Rectal smooth muscle tissue (tissue), 1 donor: ENCODE results near the gene BET1L.
A peak's percentile ranks its signal among the peaks of the same experiment; 100 is the strongest.

Source experiments
- H3K27ac ChIP-seq: one replicate; pipeline ENCODE4 v1.7.0; 2013; ENCODE audit warnings: low read depth, low read length, inconsistent platforms
- H3K27me3 ChIP-seq: one replicate; pipeline ENCODE4 v1.7.0; 2013; ENCODE audit warnings: low read length; ENCODE audit not compliant: control insufficient read depth, insufficient read depth
- H3K36me3 ChIP-seq: one replicate; pipeline ENCODE4 v1.7.0; 2013; ENCODE audit warnings: low read length; ENCODE audit not compliant: control insufficient read depth, insufficient read depth
- H3K4me1 ChIP-seq: one replicate; pipeline ENCODE4 v1.7.0; 2013; ENCODE audit warnings: low read length; ENCODE audit not compliant: control insufficient read depth, insufficient read depth
- H3K4me3 ChIP-seq: one replicate; pipeline ENCODE4 v1.7.0; 2013; ENCODE audit warnings: low read length
- H3K9ac ChIP-seq: one replicate; pipeline ENCODE4 v1.7.0; 2013; ENCODE audit warnings: low read length

Gene BET1L, protein sequence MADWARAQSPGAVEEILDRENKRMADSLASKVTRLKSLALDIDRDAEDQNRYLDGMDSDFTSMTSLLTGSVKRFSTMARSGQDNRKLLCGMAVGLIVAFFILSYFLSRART

DNA sequence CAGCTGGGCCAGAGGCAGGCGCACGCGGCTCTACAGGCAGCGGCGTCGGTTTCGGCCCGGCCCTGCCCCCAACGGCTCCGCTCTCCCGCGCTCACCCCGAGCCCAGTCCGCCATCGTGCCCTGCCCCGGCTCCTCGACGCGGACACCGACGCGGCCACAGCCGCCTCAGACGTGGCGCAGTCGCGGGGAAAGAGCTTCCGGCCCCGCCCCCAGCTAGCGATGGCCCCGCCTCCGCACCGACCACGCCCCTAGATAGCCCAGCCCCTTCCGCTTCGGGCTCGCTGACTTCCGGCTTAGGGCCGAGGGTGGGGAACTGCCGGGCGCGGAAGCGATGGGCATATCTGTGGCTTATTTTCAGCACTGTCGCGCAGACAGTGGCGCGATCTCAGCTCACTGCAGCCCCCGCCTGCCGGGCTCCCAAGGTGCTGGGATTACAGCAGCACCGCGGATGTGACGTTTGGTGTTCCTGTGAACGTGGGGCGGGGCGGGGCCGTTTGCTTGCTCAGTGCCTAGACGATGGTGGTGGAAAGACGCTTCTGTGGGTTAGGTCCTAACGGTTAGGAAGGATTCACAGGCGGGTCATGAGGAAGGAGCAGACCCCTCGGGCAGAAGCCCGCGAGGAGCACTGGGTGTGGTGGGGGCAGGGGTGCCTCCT is at the start of gene BET1L, which contains the start of gene RIC8A:
BET1L (minus strand) TSS at position 192 of the 655 bp plus-strand sequence; CDS start at position 114, 78 bp downstream.
RIC8A (plus strand) TSS at position 501 of the 655 bp plus-strand sequence. CDS start 1,147 bp downstream, outside the sequence.
- H3K4me1 ChIP-seq: peaks cover 23% of the 10 kb centered on the region
- peak within 1 kb of the TSS; percentile 99 for H3K27ac ChIP-seq
- H3K36me3 ChIP-seq: peaks cover 51% of the 10 kb centered on the region

DNA sequence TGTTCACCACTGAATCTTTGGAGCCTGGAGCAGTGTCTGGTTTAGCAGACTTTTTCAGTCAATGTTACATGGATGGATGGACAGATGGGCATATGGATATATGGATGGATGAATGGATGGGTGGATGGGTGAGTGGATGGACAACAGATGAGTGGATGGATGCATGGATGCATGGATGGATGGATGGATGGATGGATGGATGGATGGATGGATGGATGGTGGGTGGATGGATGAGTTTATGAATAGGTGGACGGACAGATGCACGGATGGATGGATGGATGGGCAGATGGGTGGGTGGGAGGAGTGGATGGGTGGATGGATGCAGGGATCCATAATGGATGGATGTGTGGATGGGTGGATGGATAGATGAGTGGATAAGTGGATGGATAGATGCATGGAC is 48.6 kb upstream of the BET1L start:
- Histone ChIP-seq H3K27me3 (no peaks in the 10 kb centered on the region), H3K36me3 (peaks cover 8% of the 10 kb centered on the region), H3K4me1 (no peaks in the 10 kb centered on the region), H3K27ac (no peak overlapping the region), H3K9ac (no peak overlapping the region), H3K4me3 (no peak overlapping the region)

More for the DNA sequence above, at the start of gene BET1L, which contains the start of gene RIC8A:
- peak within 1 kb of the TSS; percentile 91 for H3K4me3 ChIP-seq
- peak within 1 kb of the TSS; percentile 99 for H3K9ac ChIP-seq
- no peaks in the 10 kb centered on the region for H3K27me3 ChIP-seq

DNA sequence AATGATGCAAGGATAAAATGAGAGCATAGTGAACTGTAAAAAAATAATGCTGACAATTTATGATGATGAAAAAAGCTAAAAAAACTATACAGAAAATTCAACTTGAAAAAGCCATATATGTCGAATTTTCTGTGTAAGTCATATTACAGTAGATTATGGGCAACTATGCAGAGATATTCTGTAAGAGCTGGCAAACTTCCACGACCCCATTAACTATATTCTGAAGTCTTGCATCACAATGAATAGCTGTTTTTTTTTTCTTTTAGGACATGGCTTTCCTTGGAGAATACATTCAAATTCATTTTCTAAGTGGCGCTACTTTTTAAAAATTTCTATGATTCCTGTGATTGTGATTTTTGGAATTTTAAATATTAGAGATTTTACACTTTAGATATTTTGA is 48.0 kb upstream of the BET1L start:
- Histone ChIP-seq H3K27ac (no peak overlapping the region), H3K36me3 (peaks cover 11% of the 10 kb centered on the region), H3K4me3 (no peak overlapping the region), H3K27me3 (no peaks in the 10 kb centered on the region), H3K4me1 (no peaks in the 10 kb centered on the region), H3K9ac (no peak overlapping the region)

DNA sequence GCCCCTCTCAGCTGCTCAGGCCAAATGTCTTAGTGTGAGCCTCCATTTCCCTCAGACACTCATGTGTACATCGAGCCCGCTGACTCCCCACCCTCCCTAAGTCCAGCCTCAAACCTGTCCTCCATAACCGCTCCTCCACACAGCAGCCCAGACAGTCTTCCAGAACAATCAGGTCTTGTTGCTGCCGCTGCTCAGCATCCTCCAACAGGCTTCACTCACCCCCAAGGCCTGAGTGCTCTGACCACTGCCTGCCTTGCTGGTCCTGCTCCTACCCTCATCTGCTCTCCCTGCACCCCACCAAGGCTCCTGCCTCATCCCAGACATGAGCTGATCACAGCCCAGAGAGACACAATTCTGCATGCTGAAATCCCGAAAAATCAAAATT is 46.7 kb upstream of the BET1L start:
- peaks cover 14% of the 10 kb centered on the region for H3K36me3 ChIP-seq
- no peaks in the 10 kb centered on the region for H3K27me3 ChIP-seq
- no peak overlapping the region for H3K4me3 ChIP-seq
- H3K9ac ChIP-seq: no peak overlapping the region
- H3K27ac ChIP-seq: no peak overlapping the region
- H3K4me1 ChIP-seq: no peaks in the 10 kb centered on the region

DNA sequence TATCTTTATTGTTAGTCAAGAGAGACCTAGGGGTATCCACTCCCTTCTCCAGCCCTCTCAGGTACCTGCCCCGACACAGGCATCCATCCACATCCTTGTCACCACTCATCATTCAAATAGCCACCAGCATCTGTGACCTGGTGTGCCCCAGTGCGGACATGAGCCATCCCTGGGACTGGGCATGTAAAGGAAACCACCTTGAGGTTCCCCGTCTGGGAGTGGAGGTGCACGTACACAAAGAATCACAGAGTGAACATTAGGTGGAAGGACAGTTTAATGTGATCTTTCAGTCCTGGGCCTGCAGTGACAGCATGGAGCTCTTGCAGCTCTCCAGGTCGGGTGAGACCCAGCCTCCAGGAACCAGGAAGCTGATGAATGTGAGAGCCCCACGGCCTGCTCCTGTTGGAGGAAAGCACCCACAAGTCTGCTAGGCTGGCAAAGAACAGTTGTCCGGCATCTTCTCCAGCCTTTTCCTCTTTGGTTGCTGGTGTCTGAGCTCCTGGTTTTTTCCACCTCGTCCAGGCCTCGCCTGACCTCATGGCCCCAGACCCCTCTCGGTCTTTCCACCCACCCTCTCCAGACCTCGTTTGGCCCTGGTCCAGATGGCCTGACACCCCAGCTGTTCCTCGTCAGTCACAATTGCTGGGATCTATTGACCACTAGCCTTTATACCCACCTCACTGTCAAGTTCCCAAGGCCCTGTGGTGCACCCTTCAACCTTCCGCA is 46.1 kb upstream of the BET1L start:
- Histone ChIP-seq H3K27me3 (no peaks in the 10 kb centered on the region), H3K27ac (no peak overlapping the region), H3K4me3 (no peak overlapping the region), H3K4me1 (no peaks in the 10 kb centered on the region), H3K36me3 (peaks cover 20% of the 10 kb centered on the region), H3K9ac (no peak overlapping the region)

DNA sequence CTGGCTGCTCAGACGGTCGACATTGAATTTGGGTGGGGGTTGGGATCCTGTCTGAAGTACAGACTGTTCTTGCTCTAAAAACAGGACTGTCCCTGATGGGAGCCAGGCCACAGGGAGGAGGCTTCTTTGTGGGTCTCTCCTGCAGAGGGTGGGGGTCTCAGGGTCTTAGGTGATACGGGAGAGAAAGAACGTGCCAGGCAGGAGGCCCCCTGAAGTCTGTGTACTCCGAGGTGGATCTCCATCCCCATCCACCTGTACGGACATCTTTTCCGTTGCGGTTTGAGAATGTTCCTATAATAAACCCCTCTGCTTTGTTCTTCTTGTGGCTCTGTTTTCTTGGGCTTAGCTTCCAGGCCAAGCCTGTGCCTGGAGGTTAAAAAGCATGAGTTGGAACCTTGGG is 45.5 kb upstream of the BET1L start:
- Histone ChIP-seq H3K4me3 (no peak overlapping the region), H3K9ac (no peak overlapping the region), H3K4me1 (no peaks in the 10 kb centered on the region), H3K27me3 (no peaks in the 10 kb centered on the region), H3K27ac (no peak overlapping the region), H3K36me3 (peaks cover 26% of the 10 kb centered on the region)

DNA sequence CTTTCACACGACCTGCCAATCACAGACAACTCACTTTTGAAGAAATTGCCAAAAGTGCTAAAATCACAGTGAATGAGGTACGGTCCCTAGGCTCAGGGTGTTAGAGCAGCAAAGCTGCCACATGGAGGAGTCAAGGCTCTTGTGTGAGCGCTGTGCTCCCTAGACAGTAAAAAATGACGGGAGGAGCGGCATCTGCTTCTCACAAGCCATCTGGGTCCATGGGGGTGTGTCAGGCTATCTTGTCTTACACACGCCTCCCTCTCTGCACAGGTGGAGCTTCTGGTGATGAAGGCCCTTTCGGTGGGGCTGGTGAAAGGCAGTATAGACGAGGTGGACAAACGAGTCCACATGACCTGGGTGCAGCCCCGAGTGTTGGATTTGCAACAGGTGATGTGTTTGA is 44.4 kb upstream of the BET1L start:
- Histone ChIP-seq H3K36me3 (peaks cover 31% of the 10 kb centered on the region), H3K4me3 (no peak overlapping the region)

DNA sequence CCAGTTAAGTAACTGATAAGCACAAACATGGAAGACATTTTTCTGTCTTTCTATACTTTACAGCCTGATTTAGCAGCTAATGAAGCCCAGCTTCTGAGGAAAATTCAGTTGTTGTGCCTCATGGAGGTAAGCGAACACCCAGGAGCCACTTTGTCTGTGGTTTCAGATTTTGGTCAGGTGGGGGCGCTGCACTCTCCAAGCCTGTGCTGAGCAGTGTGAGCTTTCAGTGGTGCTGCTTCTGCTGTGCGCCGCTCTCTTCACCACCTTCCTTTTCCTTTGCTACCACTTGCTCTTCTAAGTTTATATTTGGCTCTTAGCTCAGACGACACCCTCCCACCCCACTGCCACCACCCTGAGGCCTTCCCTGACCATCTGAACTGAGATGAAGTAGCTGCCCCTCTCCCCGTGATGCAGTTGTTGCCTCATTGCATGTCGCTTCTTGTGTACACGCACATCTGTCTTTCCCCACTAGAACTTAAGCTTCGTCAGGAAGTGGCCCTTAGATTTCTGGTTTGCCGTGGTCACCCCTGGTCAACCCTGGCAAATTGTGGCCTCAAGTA is 43.6 kb upstream of the BET1L start:
- Histone ChIP-seq H3K4me1 (no peaks in the 10 kb centered on the region), H3K9ac (no peak overlapping the region), H3K27ac (no peak overlapping the region), H3K36me3 (peaks cover 34% of the 10 kb centered on the region), H3K4me3 (no peak overlapping the region), H3K27me3 (no peaks in the 10 kb centered on the region)

More for the DNA sequence above, 44.4 kb upstream of the BET1L start:
- H3K27me3 ChIP-seq: no peaks in the 10 kb centered on the region
- no peak overlapping the region for H3K9ac ChIP-seq
- no peaks in the 10 kb centered on the region for H3K4me1 ChIP-seq
- no peak overlapping the region for H3K27ac ChIP-seq

DNA sequence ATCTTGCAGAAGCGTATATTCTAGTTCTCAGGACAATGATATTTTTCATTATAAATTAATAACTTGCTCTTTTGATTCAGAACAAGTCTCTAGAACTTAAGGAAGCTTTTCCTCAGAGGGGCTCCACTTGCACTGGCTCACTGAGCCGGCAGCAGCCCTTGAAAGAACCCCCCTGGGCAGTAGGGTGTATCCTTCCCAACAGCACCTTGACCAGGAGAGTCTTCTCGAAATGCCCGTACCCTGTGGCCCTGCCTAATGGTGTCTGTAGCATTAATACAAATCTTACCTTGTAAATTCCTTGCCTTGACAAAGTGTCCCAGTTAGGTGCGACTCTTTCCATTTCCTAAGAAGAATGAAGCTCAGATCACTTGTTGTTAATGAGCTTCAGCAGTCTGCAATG is 43.1 kb upstream of the BET1L start:
- Histone ChIP-seq H3K36me3 (peaks cover 39% of the 10 kb centered on the region), H3K4me1 (no peaks in the 10 kb centered on the region), H3K27ac (no peak overlapping the region), H3K9ac (no peak overlapping the region), H3K27me3 (no peaks in the 10 kb centered on the region), H3K4me3 (no peak overlapping the region)

DNA sequence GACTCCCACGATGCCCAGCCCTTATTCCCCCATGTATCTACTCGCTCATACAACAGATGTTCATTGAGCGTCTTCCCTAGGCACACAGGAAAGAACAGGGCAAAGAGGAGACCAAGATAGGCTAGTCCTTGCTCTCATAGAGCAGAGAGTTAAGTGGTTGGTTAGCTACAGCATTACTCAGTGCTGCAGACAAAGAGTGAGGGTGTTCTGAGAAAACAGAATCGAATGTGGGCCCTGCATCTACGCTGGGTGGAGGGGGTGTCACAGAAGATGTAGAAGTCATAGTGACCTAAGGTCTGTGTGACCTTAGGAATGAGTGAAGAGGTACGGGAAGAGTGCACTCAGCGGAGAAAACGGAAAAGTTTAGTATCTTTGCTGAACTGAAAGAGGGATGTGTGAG is 41.9 kb upstream of the BET1L start:
- peaks cover 41% of the 10 kb centered on the region for H3K36me3 ChIP-seq
- no peaks in the 10 kb centered on the region for H3K27me3 ChIP-seq
- no peak overlapping the region for H3K4me3 ChIP-seq
- no peaks in the 10 kb centered on the region for H3K4me1 ChIP-seq
- no peak overlapping the region for H3K27ac ChIP-seq
- H3K9ac ChIP-seq: no peak overlapping the region

DNA sequence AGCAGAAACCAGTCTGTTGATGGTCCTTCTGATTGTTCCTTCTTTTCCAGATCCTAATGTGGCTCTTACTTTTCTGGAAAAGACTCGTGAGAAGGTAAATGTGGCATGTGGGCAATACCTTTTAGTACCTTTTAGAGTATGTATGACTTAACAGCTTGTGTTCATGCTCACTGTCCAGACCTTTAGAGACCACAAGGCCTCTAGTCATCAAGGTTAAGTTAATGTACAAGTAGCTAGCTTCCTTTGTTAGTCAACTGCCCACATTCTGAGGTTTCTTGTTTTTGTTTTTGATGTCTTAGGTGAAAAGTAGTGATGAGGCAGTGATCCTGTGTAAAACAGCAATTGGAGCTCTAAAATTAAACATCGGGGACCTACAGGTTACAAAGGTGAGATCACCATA is 37.2 kb upstream of the BET1L start:
- no peaks in the 10 kb centered on the region for H3K4me1 ChIP-seq
- H3K27me3 ChIP-seq: no peaks in the 10 kb centered on the region
- H3K4me3 ChIP-seq: no peak overlapping the region
- H3K27ac ChIP-seq: no peak overlapping the region
- H3K36me3 ChIP-seq: peaks cover 43% of the 10 kb centered on the region
- H3K9ac ChIP-seq: no peak overlapping the region

DNA sequence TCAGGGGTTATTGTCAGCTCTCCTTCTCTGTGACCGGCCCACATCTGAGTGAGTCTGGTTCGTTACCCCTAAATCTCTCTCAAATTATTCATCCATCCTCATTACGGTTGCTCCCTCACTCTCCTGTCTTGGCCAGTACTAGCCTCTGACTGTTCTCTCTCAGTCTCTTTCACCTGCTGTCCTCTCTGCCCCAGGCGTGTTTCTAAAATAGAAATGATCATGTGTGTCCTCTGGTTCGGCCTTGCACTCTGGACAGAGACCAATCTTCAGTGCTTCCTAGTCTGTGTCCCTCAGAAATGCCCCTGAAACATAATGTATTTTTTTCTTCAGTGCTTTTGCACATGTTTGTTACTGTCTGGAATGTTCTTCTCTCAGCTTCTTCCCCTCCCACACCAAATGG is 34.4 kb upstream of the BET1L start:
- H3K4me3 ChIP-seq: no peak overlapping the region
- no peak overlapping the region for H3K27ac ChIP-seq
- H3K4me1 ChIP-seq: peaks cover 2% of the 10 kb centered on the region
- H3K9ac ChIP-seq: no peak overlapping the region
- no peaks in the 10 kb centered on the region for H3K27me3 ChIP-seq
- H3K36me3 ChIP-seq: peaks cover 25% of the 10 kb centered on the region
